Measurements from ENCODE around the gene RECQL5.

Gene RECQL5

GRCh38 chr17:75688209-75688825 is 21.4 kb upstream of the RECQL5 start:
- peaks cover 9 to 64% (median 52%) of the 10 kb centered on the region in 5 donors for H3K4me1 ChIP-seq (ENCODE audit: control insufficient read depth in 5 of 5, insufficient read depth in 5 of 5, low read length in 5 of 5)
- peak overlapping the region; percentile 52 for H3K27ac ChIP-seq (ENCODE audit: low read depth, low read length)
- peaks cover 0 to 37% (median 12%) of the 10 kb centered on the region in 5 donors for H3K36me3 ChIP-seq (ENCODE audit: control insufficient read depth in 5 of 5, insufficient read depth in 5 of 5, low read length in 5 of 5)
- H3K9me3 ChIP-seq (ENCODE audit: control insufficient read depth in 5 of 5, low read length in 5 of 5): no peaks in the 10 kb centered on the region
- peak overlapping the region in 3 of 5 donors; percentile 22 to 44 (median 32) for H3K9ac ChIP-seq (ENCODE audit: low read length in 5 of 5)
- peak overlapping the region in 1 of 5 donors; percentile 23 for H3K4me3 ChIP-seq (ENCODE audit: low read depth in 1 of 5, low read length in 5 of 5)
- H3K27me3 ChIP-seq (ENCODE audit: control insufficient read depth in 5 of 5, insufficient read depth in 4 of 5, low read length in 5 of 5): no peaks in the 10 kb centered on the region

- Histone ChIP-seq H3K9ac (ENCODE audit: low read length in 5 of 5) (no peak overlapping the region), H3K4me1 (ENCODE audit: control insufficient read depth in 5 of 5, insufficient read depth in 5 of 5, low read length in 5 of 5) (peaks cover 9 to 55% (median 36%) of the 10 kb centered on the region in 5 donors), H3K36me3 (ENCODE audit: control insufficient read depth in 5 of 5, insufficient read depth in 5 of 5, low read length in 5 of 5) (peaks cover 0 to 21% (median 5%) of the 10 kb centered on the region in 5 donors), H3K27me3 (ENCODE audit: control insufficient read depth in 5 of 5, insufficient read depth in 4 of 5, low read length in 5 of 5) (no peaks in the 10 kb centered on the region), H3K4me3 (ENCODE audit: low read depth in 1 of 5, low read length in 5 of 5) (no peak overlapping the region), H3K27ac (ENCODE audit: low read depth, low read length) (peak overlapping the region; percentile 50), H3K9me3 (ENCODE audit: control insufficient read depth in 5 of 5, low read length in 5 of 5) (no peaks in the 10 kb centered on the region)
These were observed 18.5 kb upstream of the RECQL5 start for GRCh38 chr17:75685499-75685898.

DNA sequence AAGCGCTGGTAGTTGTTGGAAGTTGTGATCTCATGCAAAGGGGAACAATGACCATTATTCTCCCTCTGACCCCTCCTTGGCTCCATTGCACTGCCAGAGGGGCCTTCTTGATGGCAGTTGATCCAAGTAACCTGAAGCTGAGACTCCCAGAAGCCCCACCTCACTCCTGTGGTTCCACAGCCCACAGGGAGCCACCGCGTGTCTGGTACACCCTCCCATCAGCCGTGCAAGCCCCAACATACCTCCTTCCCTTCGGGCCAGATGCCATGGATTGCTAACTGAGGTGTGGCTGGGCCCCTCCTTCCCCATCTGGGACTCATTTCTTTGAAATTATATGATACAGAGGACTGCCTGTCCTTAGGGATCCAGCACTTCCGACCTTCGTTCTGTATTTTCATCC is 18.0 kb upstream of the RECQL5 start:
- peaks cover 9 to 59% (median 36%) of the 10 kb centered on the region in 5 donors for H3K4me1 ChIP-seq (ENCODE audit: control insufficient read depth in 5 of 5, insufficient read depth in 5 of 5, low read length in 5 of 5)
- peak overlapping the region in 1 of 5 donors; percentile 24 for H3K9ac ChIP-seq (ENCODE audit: low read length in 5 of 5)
- no peak overlapping the region for H3K27ac ChIP-seq (ENCODE audit: low read depth, low read length)
- H3K9me3 ChIP-seq (ENCODE audit: control insufficient read depth in 5 of 5, low read length in 5 of 5): no peaks in the 10 kb centered on the region
- no peak overlapping the region for H3K4me3 ChIP-seq (ENCODE audit: low read depth in 1 of 5, low read length in 5 of 5)
- peaks cover 0 to 24% (median 6%) of the 10 kb centered on the region in 5 donors for H3K36me3 ChIP-seq (ENCODE audit: control insufficient read depth in 5 of 5, insufficient read depth in 5 of 5, low read length in 5 of 5)
- H3K27me3 ChIP-seq (ENCODE audit: control insufficient read depth in 5 of 5, insufficient read depth in 4 of 5, low read length in 5 of 5): no peaks in the 10 kb centered on the region

- no peaks in the 10 kb centered on the region for H3K9me3 ChIP-seq (ENCODE audit: control insufficient read depth in 5 of 5, low read length in 5 of 5)
- no peak overlapping the region for H3K4me3 ChIP-seq (ENCODE audit: low read depth in 1 of 5, low read length in 5 of 5)
- peaks cover 0 to 26% (median 8%) of the 10 kb centered on the region in 5 donors for H3K36me3 ChIP-seq (ENCODE audit: control insufficient read depth in 5 of 5, insufficient read depth in 5 of 5, low read length in 5 of 5)
- H3K9ac ChIP-seq (ENCODE audit: low read length in 5 of 5): no peak overlapping the region
- H3K27me3 ChIP-seq (ENCODE audit: control insufficient read depth in 5 of 5, insufficient read depth in 4 of 5, low read length in 5 of 5): no peaks in the 10 kb centered on the region
- H3K4me1 ChIP-seq (ENCODE audit: control insufficient read depth in 5 of 5, insufficient read depth in 5 of 5, low read length in 5 of 5): peaks cover 9 to 60% (median 31%) of the 10 kb centered on the region in 5 donors
- H3K27ac ChIP-seq (ENCODE audit: low read depth, low read length): no peak overlapping the region
These were observed 17.3 kb upstream of the RECQL5 start for GRCh38 chr17:75684249-75684648.

GRCh38 chr17:75683583-75683982 is 16.6 kb upstream of the RECQL5 start:
- H3K36me3 ChIP-seq (ENCODE audit: control insufficient read depth in 5 of 5, insufficient read depth in 5 of 5, low read length in 5 of 5): peaks cover 0 to 30% (median 10%) of the 10 kb centered on the region in 5 donors
- no peak overlapping the region for H3K4me3 ChIP-seq (ENCODE audit: low read depth in 1 of 5, low read length in 5 of 5)
- no peaks in the 10 kb centered on the region for H3K27me3 ChIP-seq (ENCODE audit: control insufficient read depth in 5 of 5, insufficient read depth in 4 of 5, low read length in 5 of 5)
- no peak overlapping the region for H3K27ac ChIP-seq (ENCODE audit: low read depth, low read length)
- H3K4me1 ChIP-seq (ENCODE audit: control insufficient read depth in 5 of 5, insufficient read depth in 5 of 5, low read length in 5 of 5): peaks cover 6 to 56% (median 24%) of the 10 kb centered on the region in 5 donors
- no peaks in the 10 kb centered on the region for H3K9me3 ChIP-seq (ENCODE audit: control insufficient read depth in 5 of 5, low read length in 5 of 5)
- H3K9ac ChIP-seq (ENCODE audit: low read length in 5 of 5): no peak overlapping the region

GRCh38 chr17:75681289-75681688 is 14.3 kb upstream of the RECQL5 start:
- Histone ChIP-seq H3K4me3 (ENCODE audit: low read depth in 1 of 5, low read length in 5 of 5) (no peak overlapping the region), H3K9ac (ENCODE audit: low read length in 5 of 5) (no peak overlapping the region), H3K27me3 (ENCODE audit: control insufficient read depth in 5 of 5, insufficient read depth in 4 of 5, low read length in 5 of 5) (no peaks in the 10 kb centered on the region), H3K36me3 (ENCODE audit: control insufficient read depth in 5 of 5, insufficient read depth in 5 of 5, low read length in 5 of 5) (peaks cover 0 to 33% (median 18%) of the 10 kb centered on the region in 5 donors), H3K4me1 (ENCODE audit: control insufficient read depth in 5 of 5, insufficient read depth in 5 of 5, low read length in 5 of 5) (peaks cover 0 to 35% (median 12%) of the 10 kb centered on the region in 5 donors), H3K27ac (ENCODE audit: low read depth, low read length) (no peak overlapping the region), H3K9me3 (ENCODE audit: control insufficient read depth in 5 of 5, low read length in 5 of 5) (no peaks in the 10 kb centered on the region)

GRCh38 chr17:75680431-75680830 is 13.5 kb upstream of the RECQL5 start:
- Histone ChIP-seq H3K4me3 (ENCODE audit: low read depth in 1 of 5, low read length in 5 of 5) (no peak overlapping the region), H3K27me3 (ENCODE audit: control insufficient read depth in 5 of 5, insufficient read depth in 4 of 5, low read length in 5 of 5) (no peaks in the 10 kb centered on the region), H3K4me1 (ENCODE audit: control insufficient read depth in 5 of 5, insufficient read depth in 5 of 5, low read length in 5 of 5) (peaks cover 0 to 29% (median 8%) of the 10 kb centered on the region in 5 donors), H3K27ac (ENCODE audit: low read depth, low read length) (no peak overlapping the region), H3K9me3 (ENCODE audit: control insufficient read depth in 5 of 5, low read length in 5 of 5) (no peaks in the 10 kb centered on the region), H3K9ac (ENCODE audit: low read length in 5 of 5) (no peak overlapping the region), H3K36me3 (ENCODE audit: control insufficient read depth in 5 of 5, insufficient read depth in 5 of 5, low read length in 5 of 5) (peaks cover 3 to 36% (median 20%) of the 10 kb centered on the region in 5 donors)

DNA sequence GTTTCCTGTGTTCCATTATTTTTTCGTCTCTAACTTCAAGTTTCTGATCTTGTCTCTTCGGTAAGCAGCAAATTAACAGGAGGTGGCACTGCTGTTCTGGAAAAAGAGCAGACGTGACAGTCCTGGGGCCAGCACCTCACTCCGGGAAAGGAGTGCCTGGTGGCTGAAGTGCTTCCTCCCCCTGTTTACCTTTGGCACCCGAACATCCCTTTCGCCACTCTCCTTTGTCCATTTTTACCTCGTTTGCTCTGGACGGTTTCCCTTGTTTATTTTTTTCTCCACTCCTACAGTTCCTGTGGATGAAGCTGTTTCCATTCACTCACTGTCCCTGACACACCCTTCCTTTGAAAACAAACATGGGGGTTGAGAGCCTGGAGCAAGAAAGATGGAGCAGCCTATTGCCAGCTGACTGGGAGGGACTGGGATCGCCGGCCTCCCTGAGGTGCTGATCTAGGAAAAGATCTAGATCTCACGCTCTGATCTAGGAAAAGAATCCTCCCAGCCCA is 12.8 kb upstream of the RECQL5 start:
- peak overlapping the region; percentile 37 for H3K27ac ChIP-seq (ENCODE audit: low read depth, low read length)
- no peak overlapping the region for H3K4me3 ChIP-seq (ENCODE audit: low read depth in 1 of 5, low read length in 5 of 5)
- peaks cover 0 to 24% (median under 1%) of the 10 kb centered on the region in 5 donors for H3K4me1 ChIP-seq (ENCODE audit: control insufficient read depth in 5 of 5, insufficient read depth in 5 of 5, low read length in 5 of 5)
- H3K27me3 ChIP-seq (ENCODE audit: control insufficient read depth in 5 of 5, insufficient read depth in 4 of 5, low read length in 5 of 5): no peaks in the 10 kb centered on the region
- H3K36me3 ChIP-seq (ENCODE audit: control insufficient read depth in 5 of 5, insufficient read depth in 5 of 5, low read length in 5 of 5): peaks cover 3 to 31% (median 19%) of the 10 kb centered on the region in 5 donors
- no peaks in the 10 kb centered on the region for H3K9me3 ChIP-seq (ENCODE audit: control insufficient read depth in 5 of 5, low read length in 5 of 5)
- H3K9ac ChIP-seq (ENCODE audit: low read length in 5 of 5): no peak overlapping the region

GRCh38 chr17:75676461-75676860 is 9.5 kb upstream of the RECQL5 start:
- Histone ChIP-seq H3K4me3 (ENCODE audit: low read depth in 1 of 5, low read length in 5 of 5) (no peak overlapping the region), H3K4me1 (ENCODE audit: control insufficient read depth in 5 of 5, insufficient read depth in 5 of 5, low read length in 5 of 5) (peaks cover 0 to 17% (median 0%) of the 10 kb centered on the region in 5 donors), H3K27me3 (ENCODE audit: control insufficient read depth in 5 of 5, insufficient read depth in 4 of 5, low read length in 5 of 5) (no peaks in the 10 kb centered on the region), H3K9me3 (ENCODE audit: control insufficient read depth in 5 of 5, low read length in 5 of 5) (no peaks in the 10 kb centered on the region), H3K27ac (ENCODE audit: low read depth, low read length) (no peak overlapping the region), H3K36me3 (ENCODE audit: control insufficient read depth in 5 of 5, insufficient read depth in 5 of 5, low read length in 5 of 5) (peaks cover 9 to 51% (median 35%) of the 10 kb centered on the region in 5 donors), H3K9ac (ENCODE audit: low read length in 5 of 5) (no peak overlapping the region)

DNA sequence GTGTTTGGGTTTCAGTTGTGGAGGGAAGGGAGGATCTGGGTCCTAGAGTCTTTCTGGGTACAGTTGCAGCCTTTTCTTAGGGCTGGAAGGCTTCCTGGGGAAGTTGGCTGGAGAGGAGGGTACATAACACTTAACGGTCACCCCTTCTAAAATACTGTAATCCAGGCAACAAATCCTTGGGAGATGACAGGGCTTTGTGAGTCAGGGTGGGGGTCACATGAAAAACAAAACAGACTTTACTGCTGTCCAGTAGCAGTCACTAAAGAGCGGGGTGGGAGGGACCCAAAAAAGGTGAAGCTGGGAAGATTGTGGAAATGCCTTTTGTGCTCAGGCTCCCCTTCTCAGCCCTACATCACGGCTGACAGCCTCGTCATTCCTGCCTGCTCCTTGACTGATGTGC is 6.5 kb upstream of the RECQL5 start:
- peaks cover 18 to 63% (median 45%) of the 10 kb centered on the region in 5 donors for H3K36me3 ChIP-seq (ENCODE audit: control insufficient read depth in 5 of 5, insufficient read depth in 5 of 5, low read length in 5 of 5)
- no peaks in the 10 kb centered on the region for H3K9me3 ChIP-seq (ENCODE audit: control insufficient read depth in 5 of 5, low read length in 5 of 5)

More for the DNA sequence above, 6.5 kb upstream of the RECQL5 start:
- Histone ChIP-seq H3K4me3 (ENCODE audit: low read depth in 1 of 5, low read length in 5 of 5) (no peak overlapping the region), H3K9ac (ENCODE audit: low read length in 5 of 5) (no peak overlapping the region), H3K27ac (ENCODE audit: low read depth, low read length) (no peak overlapping the region), H3K4me1 (ENCODE audit: control insufficient read depth in 5 of 5, insufficient read depth in 5 of 5, low read length in 5 of 5) (peaks cover 0 to 3% (median under 1%) of the 10 kb centered on the region in 5 donors), H3K27me3 (ENCODE audit: control insufficient read depth in 5 of 5, insufficient read depth in 4 of 5, low read length in 5 of 5) (no peaks in the 10 kb centered on the region)

Measured in subcutaneous abdominal adipose tissue (tissue), 5 donors.